Lower lobe of right lung (tissue), 2 donors: ENCODE results near the gene COL4A6. TPM values are rescaled to one million over a fixed set of nuclear protein-coding genes. Genes with fewer than 3 reads are reported as not detected.

Experiments used
- ATAC-seq, 2 donors: fragments of 200-7000 bp; cut with Tn5 transposase; one replicate each; pipeline ENCODE4 v1.9.1; 2020 to 2022; ENCODE audit warnings: mild to moderate bottlenecking in 2 of 2, moderate library complexity in 2 of 2
- DNase-seq: peaks from one replicate; pipeline ENCODE4 v3.0.0-alpha.2; 2020
- H3K27ac ChIP-seq: fragments of 200-600 bp; one replicate; pipeline ENCODE4 v1.8.0; 2022
- H3K27me3 ChIP-seq: fragments of 200-600 bp; one replicate; pipeline ENCODE4 v1.8.0; 2022; ENCODE audit warnings: low read depth
- H3K36me3 ChIP-seq: fragments of 200-600 bp; one replicate; pipeline ENCODE4 v1.8.0; 2022; ENCODE audit warnings: mild to moderate bottlenecking
- H3K4me1 ChIP-seq: fragments of 200-600 bp; one replicate; pipeline ENCODE4 v1.8.0; 2022
- H3K4me3 ChIP-seq: fragments of 200-600 bp; one replicate; pipeline ENCODE4 v1.8.0; 2022; ENCODE audit warnings: mild to moderate bottlenecking
- H3K9me3 ChIP-seq: fragments of 200-600 bp; one replicate; pipeline ENCODE4 v1.8.0; 2022
- intact Hi-C: fragments of 100-400 bp; cut with DNase I; formaldehyde crosslinking; loops from one replicate; pipeline ENCODE4 v1.11.0; 2022
- total RNA-seq: library from RNA; stranded (reverse); fragmentation: NEBNext Ultra II Directional; extraction: Animal tissue kit (Norgen Biotek cat#: 25700); gene quantifications from one replicate; pipeline ENCODE4 v1.2.1, GENCODE V29; 2021
- TF ChIP-seq, protein P1 (sequence below): fragments of 200-600 bp; IDR thresholded peaks from one replicate; pipeline ENCODE4 v1.8.0; 2022; ENCODE audit warnings: antibody characterized with exemption, mild to moderate bottlenecking
- donor health status: DM: no; HTN: yes; CAD: no; lungs with severe emphysema.

COL4A6 gene
- total RNA-seq, 1 donor from 2014 or later: 1.8 TPM

DNA sequence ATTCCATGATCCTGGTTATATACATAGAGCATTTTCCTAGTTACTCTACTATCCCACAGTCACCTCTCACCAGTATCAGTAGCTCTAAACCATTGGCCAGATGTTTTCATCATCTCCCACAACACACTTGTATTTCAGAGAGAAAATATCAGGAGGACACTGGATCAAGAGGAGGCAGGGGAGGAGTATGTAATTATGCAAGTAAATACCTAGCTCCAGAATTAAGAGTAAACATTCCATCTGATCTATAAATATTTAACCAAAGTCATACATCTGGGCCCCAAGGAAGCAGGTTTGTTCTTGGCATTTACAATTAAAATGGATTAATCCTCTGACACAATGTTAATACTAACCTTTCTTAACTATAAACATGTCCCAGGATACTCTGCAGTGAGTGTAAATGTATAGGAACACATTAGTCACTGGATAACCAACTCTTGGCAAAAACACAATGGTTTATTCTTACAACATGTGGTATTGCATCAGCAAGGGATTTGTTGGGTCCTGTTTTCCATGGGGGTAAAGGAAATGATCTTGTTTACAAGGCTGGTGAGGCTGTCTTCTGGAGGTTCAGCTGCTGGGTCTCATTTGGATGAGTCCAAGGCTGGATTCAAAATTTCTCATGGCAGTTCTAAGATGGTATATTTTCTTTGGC lies 176.5 kb downstream of the COL4A6 start:
- Histone ChIP-seq H3K4me1 (no peaks in the 10 kb centered on the region), H3K27me3 (no peaks in the 10 kb centered on the region), H3K36me3 (no peaks in the 10 kb centered on the region), H3K27ac (no peak overlapping the region), H3K4me3 (no peak overlapping the region), H3K9me3 (no peaks in the 10 kb centered on the region)
- no peak for ATAC-seq
- TF ChIP-seq, protein P1, sequence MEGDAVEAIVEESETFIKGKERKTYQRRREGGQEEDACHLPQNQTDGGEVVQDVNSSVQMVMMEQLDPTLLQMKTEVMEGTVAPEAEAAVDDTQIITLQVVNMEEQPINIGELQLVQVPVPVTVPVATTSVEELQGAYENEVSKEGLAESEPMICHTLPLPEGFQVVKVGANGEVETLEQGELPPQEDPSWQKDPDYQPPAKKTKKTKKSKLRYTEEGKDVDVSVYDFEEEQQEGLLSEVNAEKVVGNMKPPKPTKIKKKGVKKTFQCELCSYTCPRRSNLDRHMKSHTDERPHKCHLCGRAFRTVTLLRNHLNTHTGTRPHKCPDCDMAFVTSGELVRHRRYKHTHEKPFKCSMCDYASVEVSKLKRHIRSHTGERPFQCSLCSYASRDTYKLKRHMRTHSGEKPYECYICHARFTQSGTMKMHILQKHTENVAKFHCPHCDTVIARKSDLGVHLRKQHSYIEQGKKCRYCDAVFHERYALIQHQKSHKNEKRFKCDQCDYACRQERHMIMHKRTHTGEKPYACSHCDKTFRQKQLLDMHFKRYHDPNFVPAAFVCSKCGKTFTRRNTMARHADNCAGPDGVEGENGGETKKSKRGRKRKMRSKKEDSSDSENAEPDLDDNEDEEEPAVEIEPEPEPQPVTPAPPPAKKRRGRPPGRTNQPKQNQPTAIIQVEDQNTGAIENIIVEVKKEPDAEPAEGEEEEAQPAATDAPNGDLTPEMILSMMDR: no peak
- intact Hi-C loops: no loop called here
- no peak for DNase-seq

DNA sequence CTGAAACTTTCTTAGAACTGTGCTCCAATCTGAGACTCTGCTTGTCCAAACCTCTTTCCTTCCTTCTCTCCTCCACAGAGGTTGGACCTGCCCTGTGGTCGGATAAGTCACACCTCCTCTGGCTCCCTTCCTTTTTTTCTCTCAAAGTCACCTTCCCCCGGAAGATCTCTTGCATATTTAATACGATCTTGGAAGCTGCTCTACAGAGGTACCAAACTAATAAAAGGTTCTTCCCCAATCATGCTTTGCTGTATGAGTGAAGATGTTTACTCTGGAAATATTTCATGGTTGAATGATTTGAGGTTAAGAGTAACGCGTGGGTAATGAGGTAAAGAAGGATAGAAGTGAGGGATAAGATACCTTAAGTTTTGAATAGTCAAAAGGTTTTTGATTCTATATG lies 180.7 kb downstream of the COL4A6 start:
- ATAC-seq (no peak), DNase-seq (no peak)
- Histone ChIP-seq H3K27me3 (no peaks in the 10 kb centered on the region), H3K27ac (no peak overlapping the region), H3K4me1 (no peaks in the 10 kb centered on the region), H3K4me3 (no peak overlapping the region), H3K36me3 (no peaks in the 10 kb centered on the region), H3K9me3 (no peaks in the 10 kb centered on the region)
- TF ChIP-seq, protein P1: no peak
- intact Hi-C loops: no loop called here

DNA sequence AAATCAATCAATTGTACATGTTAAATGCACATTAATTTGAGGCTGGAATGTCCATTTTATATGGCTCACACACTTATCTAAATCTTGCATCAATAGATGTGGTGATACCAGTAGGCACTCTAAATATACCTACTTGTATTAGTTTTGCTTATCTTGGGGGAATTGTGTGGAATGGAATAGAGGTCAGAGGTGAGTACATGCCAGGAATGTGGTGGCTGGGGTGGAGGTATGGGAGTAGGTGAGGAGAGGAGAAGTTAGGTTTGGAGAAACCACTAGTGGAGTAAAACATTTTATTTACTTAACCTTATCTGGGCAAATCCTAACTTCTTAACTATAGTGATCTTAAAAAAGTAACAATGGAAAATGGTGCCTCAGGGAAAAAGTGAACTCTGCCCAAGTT lies 183.6 kb downstream of the COL4A6 start:
- no peak overlapping the region for H3K27ac ChIP-seq
- no peaks in the 10 kb centered on the region for H3K36me3 ChIP-seq
- no peaks in the 10 kb centered on the region for H3K9me3 ChIP-seq
- no peak for DNase-seq
- no peak overlapping the region for H3K4me3 ChIP-seq
- no peak for ATAC-seq
- H3K27me3 ChIP-seq: no peaks in the 10 kb centered on the region
- H3K4me1 ChIP-seq: no peaks in the 10 kb centered on the region
- intact Hi-C loops: no loop called here
- TF ChIP-seq, protein P1: no peak

DNA sequence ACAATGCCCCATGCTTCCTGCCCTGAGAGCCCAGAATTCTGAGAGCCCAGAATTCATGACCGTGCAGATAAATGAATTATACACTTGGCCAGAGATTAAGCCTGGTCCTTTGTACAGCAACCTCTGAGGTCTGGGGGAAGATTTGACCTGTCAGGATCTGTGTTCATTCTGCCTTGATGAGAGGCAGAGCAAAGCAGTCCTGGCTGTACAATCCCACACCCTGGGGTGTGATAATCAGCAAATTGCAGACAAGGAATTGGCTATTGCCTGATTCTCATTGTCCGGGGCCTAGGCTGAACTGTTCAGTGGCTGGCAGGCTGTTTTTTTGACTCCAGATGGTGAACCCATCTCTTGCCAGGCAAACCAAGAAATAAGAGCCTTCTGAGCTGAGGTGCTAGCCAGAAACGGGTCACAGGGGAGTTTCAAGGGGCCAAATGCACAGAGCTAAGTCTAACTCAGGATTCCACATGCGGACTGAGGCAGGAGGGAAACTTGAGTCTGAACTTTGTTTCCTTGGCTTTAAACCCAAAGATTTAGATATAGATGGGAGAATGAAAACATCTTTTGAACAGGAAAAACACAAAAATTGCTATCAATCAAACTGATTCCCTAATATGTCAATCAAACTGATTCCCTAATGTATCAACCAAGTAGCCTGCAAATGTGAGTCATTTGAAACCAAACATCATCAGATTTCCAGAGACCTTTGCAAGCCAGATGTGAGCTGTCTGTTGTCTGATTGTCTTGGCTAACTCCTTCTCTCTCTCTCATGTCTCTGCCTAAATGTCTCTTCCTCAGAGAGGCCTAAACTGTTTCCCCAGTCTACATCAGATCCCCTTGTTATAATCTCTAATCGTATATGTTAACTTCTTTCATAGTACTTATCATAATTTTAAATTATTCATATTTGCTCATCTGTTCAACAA lies 187.3 kb downstream of the COL4A6 start:
- DNase-seq (no peak), ATAC-seq (no peak)
- no peaks in the 10 kb centered on the region for H3K36me3 ChIP-seq
- H3K9me3 ChIP-seq: no peaks in the 10 kb centered on the region
- intact Hi-C loops: no loop called here
- H3K4me1 ChIP-seq: no peaks in the 10 kb centered on the region
- H3K27ac ChIP-seq: no peak overlapping the region
- H3K4me3 ChIP-seq: no peak overlapping the region
- TF ChIP-seq, protein P1: no peak
- H3K27me3 ChIP-seq: no peaks in the 10 kb centered on the region

DNA sequence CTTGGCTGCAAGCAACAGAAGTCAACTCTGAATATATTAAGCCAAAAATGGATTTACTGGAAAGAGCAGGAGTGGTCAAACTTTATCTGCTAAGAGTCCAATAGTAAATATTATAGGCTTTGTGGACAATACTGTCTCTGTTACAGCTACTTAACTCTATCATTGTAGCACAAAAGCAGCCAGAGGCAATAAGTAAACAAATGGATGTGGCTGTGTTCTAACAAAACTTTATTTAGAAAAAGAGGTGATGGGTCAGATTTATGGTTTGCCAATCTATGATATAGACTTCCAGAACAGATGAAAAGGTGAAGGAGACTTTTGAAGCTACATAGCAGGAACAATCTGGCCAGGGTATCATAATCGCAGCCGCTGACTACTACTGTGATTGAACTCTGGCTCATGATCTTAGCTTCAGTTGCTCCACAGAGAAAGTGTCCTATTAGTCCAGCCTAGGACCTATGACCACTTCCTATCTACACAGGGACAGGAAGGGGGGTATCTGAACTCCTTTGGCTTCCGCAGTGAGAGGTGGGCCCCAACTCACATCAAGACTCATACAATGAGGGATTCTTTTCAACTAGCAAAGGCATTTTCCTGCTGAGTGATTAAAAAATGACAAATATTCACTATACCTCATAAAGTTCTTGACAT lies 191.8 kb downstream of the COL4A6 start:
- intact Hi-C loops: no loop called here
- Histone ChIP-seq H3K9me3 (no peaks in the 10 kb centered on the region), H3K36me3 (no peaks in the 10 kb centered on the region), H3K4me3 (no peak overlapping the region), H3K4me1 (no peaks in the 10 kb centered on the region), H3K27ac (no peak overlapping the region), H3K27me3 (no peaks in the 10 kb centered on the region)
- DNase-seq (no peak), ATAC-seq (no peak)
- TF ChIP-seq, protein P1: no peak
